Ishikawa (cell line): ENCODE measurements around the gene LAMP2.
A peak's percentile ranks its signal among the peaks of the same experiment; 100 is the strongest.

ENCODE experiments used
- CEBPB ChIP-seq: IDR thresholded peaks from 2 replicates; pipeline ENCODE4 v1.6.1; 2012
- CREB1 ChIP-seq: IDR thresholded peaks from 2 replicates; pipeline ENCODE4 v1.6.1; 2012; ENCODE audit warnings: low read depth
- EGR1 ChIP-seq: IDR thresholded peaks from 2 replicates; pipeline ENCODE4 v1.6.1; 2012
- EP300 ChIP-seq: IDR thresholded peaks from 2 replicates; pipeline ENCODE4 v1.6.1; 2012; ENCODE audit warnings: borderline replicate concordance
- FOXM1 ChIP-seq: IDR thresholded peaks from 2 replicates; pipeline ENCODE4 v1.6.1; 2012; ENCODE audit warnings: low read depth, borderline replicate concordance
- MAX ChIP-seq: IDR thresholded peaks from 2 replicates; pipeline ENCODE4 v1.6.1; 2012
- NFIC ChIP-seq: IDR thresholded peaks from 2 replicates; pipeline ENCODE4 v1.6.1; 2012
- RAD21 ChIP-seq: IDR thresholded peaks from 2 replicates; pipeline ENCODE4 v1.6.1; 2012; ENCODE audit warnings: low read depth
- REST ChIP-seq: IDR thresholded peaks from 2 replicates; pipeline ENCODE4 v1.6.1; 2012; ENCODE audit warnings: low read depth, mild to moderate bottlenecking
- TAF1 ChIP-seq: IDR thresholded peaks from 2 replicates; pipeline ENCODE4 v1.6.1; 2012; ENCODE audit warnings: low read depth, mild to moderate bottlenecking
- TCF12 ChIP-seq: IDR thresholded peaks from 2 replicates; pipeline ENCODE4 v1.6.1; 2012; ENCODE audit warnings: low read depth
- TEAD4 ChIP-seq: IDR thresholded peaks from 2 replicates; pipeline ENCODE4 v1.6.1; 2012
- USF1 ChIP-seq: IDR thresholded peaks from 2 replicates; pipeline ENCODE4 v1.6.1; 2012
- YY1 ChIP-seq: IDR thresholded peaks from 2 replicates; pipeline ENCODE4 v1.6.1; 2012; ENCODE audit warnings: low read depth
- ZBTB7A ChIP-seq: IDR thresholded peaks from 2 replicates; pipeline ENCODE4 v1.6.1; 2012; ENCODE audit warnings: low read depth

Gene LAMP2

DNA sequence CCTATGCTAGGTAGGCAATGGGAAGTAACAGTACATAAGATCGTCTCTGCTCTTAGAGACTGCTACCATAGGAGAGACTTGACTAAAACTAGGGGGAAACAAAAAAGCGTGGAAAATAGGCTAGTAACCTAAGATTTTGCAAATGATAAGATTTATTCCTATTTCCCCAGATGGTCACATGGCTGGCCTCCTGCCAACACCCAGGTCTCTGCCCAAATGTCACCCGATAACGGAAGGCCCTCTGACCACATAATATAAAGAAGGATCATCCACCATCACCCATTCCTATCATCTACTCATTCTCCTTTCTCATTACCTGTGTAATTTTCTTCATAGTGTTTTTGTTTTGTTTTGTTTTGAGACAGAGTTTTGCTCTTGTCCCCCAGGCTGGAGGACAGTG, 4.7 kb downstream of the LAMP2 start:
- TF ChIP-seq YY1, result no peak
- TF ChIP-seq NFIC, result no peak
- TF ChIP-seq USF1, result no peak
- no peak for TF ChIP-seq EGR1
- no peak for TF ChIP-seq CREB1
- TF ChIP-seq MAX, result no peak
- no peak for TF ChIP-seq ZBTB7A
- no peak for TF ChIP-seq TCF12
- TF ChIP-seq CEBPB, result no peak
- TF ChIP-seq RAD21, result no peak
- no peak for TF ChIP-seq TAF1
- no peak for TF ChIP-seq REST
- no peak for TF ChIP-seq FOXM1
- TF ChIP-seq EP300, result no peak
- TF ChIP-seq TEAD4, result no peak

DNA sequence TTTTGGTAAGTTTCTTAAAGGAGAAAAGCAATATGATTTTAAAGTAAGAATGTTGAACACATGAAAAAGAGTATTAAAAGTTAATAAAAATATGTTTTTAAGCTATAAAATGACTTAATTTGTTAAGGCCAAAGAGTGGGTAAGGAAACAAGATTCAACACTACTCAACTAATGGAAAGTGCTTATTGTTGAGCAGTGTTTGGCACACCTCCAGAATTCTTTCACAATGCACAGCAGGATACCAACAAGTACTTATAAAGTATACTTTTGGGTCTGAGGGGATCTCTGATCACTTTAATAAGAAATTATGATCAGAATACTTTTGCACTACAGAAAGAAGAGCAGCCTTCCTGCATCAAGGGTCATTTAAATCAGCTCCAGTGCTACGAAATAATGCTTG, 5.9 kb downstream of the LAMP2 start:
- TF ChIP-seq NFIC (peak; percentile 67), EP300 (no peak), USF1 (no peak), TAF1 (no peak), EGR1 (no peak), CEBPB (peak; percentile 79), RAD21 (no peak)

- no peak for TF ChIP-seq YY1
- no peak for TF ChIP-seq CEBPB
- no peak for TF ChIP-seq CREB1
- TF ChIP-seq TEAD4, result no peak
- no peak for TF ChIP-seq USF1
- TF ChIP-seq TAF1, result no peak
- no peak for TF ChIP-seq REST
- TF ChIP-seq FOXM1, result no peak
- no peak for TF ChIP-seq ZBTB7A
- no peak for TF ChIP-seq RAD21
- no peak for TF ChIP-seq TCF12
- no peak for TF ChIP-seq EGR1
- no peak for TF ChIP-seq EP300
- TF ChIP-seq NFIC, result no peak
- no peak for TF ChIP-seq MAX
These were observed 6.7 kb downstream of the LAMP2 start for GRCh38 chrX:120462370-120462769.

DNA sequence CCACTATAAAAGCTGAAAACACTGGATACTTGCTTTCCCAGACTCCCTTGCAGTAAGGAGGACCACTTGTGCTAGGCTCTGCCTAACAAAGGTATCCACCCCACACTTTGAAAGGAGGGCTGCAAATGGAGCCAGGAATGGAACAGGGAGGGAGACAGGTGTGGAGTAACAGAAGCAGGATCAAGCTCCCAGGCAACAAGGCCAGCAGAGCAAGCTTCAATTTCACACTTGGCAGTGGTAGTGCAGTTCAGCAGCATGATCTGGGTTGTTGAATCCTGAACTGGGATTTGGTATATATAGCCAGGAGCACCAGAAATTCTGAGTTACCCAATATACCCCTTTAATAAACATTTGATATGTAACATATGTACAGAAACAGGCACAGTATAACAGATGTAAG, 9.8 kb downstream of the LAMP2 start:
- no peak for TF ChIP-seq EP300
- TF ChIP-seq CREB1, result no peak
- TF ChIP-seq TAF1, result no peak

GRCh38 chrX:120457766-120458180, 11.3 kb downstream of the LAMP2 start:
- peak; percentile 41 for TF ChIP-seq NFIC
- no peak for TF ChIP-seq YY1

DNA sequence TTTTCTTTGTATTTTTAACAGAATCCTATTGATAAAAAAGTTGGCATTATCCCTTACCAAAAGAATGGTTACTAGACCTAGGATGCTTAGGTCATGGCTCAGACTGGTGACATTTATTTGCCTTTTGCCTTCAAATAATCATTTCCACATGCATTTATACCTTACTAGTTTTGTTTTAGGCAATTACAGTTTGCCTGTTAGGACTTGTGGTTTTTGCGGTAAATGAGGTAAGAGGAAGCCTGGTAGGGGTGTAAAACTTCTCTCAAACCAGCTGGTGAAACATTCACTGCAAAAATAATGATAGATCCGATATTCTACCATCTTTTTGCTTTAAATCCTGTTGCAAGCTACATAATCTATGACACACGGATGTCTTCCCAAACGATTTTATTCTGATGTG, 12.1 kb downstream of the LAMP2 start:
- TF ChIP-seq FOXM1 (no peak), TEAD4 (no peak), USF1 (no peak), REST (no peak), ZBTB7A (no peak), NFIC (no peak), CREB1 (no peak), MAX (no peak), CEBPB (no peak), TAF1 (no peak), RAD21 (no peak), EGR1 (no peak), TCF12 (no peak), EP300 (no peak), YY1 (no peak)
